ENCODE data around the gene CLHC1.

The CLHC1 gene

DNA sequence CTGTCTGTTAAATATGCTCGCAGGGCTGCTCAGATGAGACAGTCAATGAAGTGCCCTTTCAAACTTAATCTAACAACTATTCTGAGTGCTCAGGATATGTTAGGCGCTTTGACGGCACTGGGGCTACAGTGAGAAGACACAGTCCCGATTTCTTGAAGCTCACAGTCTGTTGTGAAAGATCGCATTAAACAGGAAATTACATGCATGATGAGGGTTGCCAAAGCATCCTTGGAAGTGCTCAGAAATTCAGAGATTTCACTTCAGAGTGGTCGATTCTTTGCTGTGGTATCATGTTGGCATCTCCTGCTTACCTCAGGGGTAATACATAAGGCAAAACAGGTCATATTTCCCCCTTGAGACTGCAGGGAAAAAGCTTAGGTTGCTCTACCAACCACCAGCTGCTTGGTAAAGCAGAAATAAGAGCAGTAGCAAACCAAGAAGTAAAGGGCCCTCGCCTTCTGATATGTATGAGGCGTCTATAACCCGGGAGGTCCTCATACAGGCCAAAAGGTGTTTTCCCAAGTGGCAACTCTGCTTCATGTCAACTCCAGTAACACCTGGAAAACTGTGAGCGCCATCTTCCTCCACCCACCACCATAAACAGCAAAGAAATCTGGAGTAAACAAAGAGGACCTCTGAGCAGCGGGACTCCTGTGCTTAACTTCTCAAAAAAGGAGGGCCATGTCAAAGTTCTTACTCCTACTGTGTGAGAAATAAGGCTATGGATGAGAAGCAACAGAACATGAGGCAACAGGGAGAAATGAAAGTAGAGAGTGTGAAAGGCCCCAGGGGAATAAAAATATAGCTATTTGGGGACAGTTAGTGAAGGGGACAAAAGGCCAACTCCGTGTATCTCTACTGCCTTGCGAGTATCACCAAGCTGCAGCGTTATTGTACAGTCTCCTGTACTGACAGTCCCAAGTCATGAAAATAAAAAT is 79.3 kb downstream of the CLHC1 start:
- DNase-seq (ENCODE audit: low read depth, low spot score) = no peak
- H3K4me3 ChIP-seq (ENCODE audit: low read depth, low read length) = no peak overlapping the region
- TF ChIP-seq, protein P1, sequence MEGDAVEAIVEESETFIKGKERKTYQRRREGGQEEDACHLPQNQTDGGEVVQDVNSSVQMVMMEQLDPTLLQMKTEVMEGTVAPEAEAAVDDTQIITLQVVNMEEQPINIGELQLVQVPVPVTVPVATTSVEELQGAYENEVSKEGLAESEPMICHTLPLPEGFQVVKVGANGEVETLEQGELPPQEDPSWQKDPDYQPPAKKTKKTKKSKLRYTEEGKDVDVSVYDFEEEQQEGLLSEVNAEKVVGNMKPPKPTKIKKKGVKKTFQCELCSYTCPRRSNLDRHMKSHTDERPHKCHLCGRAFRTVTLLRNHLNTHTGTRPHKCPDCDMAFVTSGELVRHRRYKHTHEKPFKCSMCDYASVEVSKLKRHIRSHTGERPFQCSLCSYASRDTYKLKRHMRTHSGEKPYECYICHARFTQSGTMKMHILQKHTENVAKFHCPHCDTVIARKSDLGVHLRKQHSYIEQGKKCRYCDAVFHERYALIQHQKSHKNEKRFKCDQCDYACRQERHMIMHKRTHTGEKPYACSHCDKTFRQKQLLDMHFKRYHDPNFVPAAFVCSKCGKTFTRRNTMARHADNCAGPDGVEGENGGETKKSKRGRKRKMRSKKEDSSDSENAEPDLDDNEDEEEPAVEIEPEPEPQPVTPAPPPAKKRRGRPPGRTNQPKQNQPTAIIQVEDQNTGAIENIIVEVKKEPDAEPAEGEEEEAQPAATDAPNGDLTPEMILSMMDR (IDR thresholded peaks at IDR 0.05; ENCODE audit: low read depth, low read length) = no peak
- in situ Hi-C loops (cut with HindIII; ENCODE audit: low sequenced_read_pairs) = no loop called here

GRCh38 chr2:55151733-55152433 is 80.2 kb downstream of the CLHC1 start:
- DNase-seq (ENCODE audit: low read depth, low spot score) = no peak
- in situ Hi-C loops (cut with HindIII; ENCODE audit: low sequenced_read_pairs) = no loop called here
- H3K4me3 ChIP-seq (ENCODE audit: low read depth, low read length) = no peak overlapping the region
- TF ChIP-seq, protein P1 (IDR thresholded peaks at IDR 0.05; ENCODE audit: low read depth, low read length) = no peak

DNA sequence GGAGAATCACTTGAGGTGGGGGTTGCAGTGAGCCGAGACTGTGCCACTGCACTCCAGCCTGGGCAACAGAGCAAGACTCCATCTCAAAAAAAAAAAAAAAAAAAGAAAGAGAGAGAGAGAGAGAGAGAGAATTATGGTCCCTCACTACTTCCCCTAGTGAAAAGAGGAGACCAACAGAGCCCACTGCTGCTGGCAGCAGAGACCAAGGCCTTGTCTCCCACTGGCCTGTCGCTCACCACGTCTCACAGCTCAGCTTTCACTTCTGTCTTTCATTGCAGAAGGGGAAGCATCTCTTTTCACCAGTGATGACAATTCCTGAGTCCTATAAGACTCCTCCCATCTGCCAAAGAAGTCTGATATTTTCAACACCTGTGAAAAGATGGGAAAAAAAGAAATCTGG is 81.3 kb downstream of the CLHC1 start:
- in situ Hi-C loops (cut with HindIII; ENCODE audit: low sequenced_read_pairs) = no loop called here
- no peak overlapping the region for H3K4me3 ChIP-seq (ENCODE audit: low read depth, low read length)
- TF ChIP-seq, protein P1 (IDR thresholded peaks at IDR 0.05; ENCODE audit: low read depth, low read length) = no peak
- DNase-seq (ENCODE audit: low read depth, low spot score) = no peak

DNA sequence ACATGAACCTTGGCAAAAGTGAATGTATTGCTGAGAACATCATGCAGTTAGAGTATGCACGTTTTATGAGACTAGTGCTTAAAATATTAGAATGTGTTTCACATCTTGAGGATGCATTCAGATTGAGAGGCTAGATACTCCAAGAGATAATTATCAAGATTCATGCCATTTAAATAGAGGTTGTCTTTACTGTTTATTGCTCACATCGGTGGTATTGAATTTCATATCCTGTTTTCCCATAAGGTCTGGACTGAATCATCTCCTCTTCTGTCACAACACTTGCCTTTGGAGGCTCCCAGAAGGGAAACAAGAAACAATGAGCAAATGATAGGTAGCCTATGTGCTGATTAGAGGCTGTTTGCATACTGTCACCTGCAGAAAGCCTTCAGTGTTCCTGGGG is 83.8 kb downstream of the CLHC1 start:
- H3K4me3 ChIP-seq (ENCODE audit: low read depth, low read length) = no peak overlapping the region
- TF ChIP-seq, protein P1 (IDR thresholded peaks at IDR 0.05; ENCODE audit: low read depth, low read length) = no peak
- peak; percentile 46 for DNase-seq (ENCODE audit: low read depth, low spot score)
- in situ Hi-C loops (cut with HindIII; ENCODE audit: low sequenced_read_pairs) = no loop called here

DNA sequence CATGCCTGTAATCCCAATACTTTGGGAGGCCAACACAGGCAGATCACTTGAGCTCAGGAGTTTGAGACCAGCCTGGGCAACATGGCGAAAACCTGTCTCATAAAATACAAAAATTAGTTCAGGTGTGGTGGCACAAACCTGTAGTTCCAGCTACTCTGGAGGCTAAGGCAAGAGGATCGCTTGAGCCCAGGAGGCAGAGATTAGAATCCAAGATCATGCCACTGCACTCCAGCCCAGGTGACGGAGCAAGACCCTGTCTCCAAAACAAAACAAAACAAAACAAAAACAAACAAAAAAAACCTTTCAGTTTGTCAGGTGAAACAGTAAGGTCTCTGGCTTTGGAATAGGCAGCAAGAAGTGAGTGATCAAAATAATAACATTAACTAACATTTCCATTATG is 84.6 kb downstream of the CLHC1 start:
- in situ Hi-C loops (cut with HindIII; ENCODE audit: low sequenced_read_pairs) = no loop called here
- H3K4me3 ChIP-seq (ENCODE audit: low read depth, low read length) = no peak overlapping the region
- TF ChIP-seq, protein P1 (IDR thresholded peaks at IDR 0.05; ENCODE audit: low read depth, low read length) = no peak
- DNase-seq (ENCODE audit: low read depth, low spot score) = no peak

- in situ Hi-C loops (cut with HindIII; ENCODE audit: low sequenced_read_pairs) = no loop called here
- no peak for DNase-seq (ENCODE audit: low read depth, low spot score)
- TF ChIP-seq, protein P1 (IDR thresholded peaks at IDR 0.05; ENCODE audit: low read depth, low read length) = no peak
- no peak overlapping the region for H3K4me3 ChIP-seq (ENCODE audit: low read depth, low read length)
Observed at GRCh38 chr2:55147041-55147440, 85.1 kb downstream of the CLHC1 start.

All from astrocyte of the spinal cord (primary cell).